Astrocyte (in vitro differentiated cells and primary cell): ENCODE measurements around the gene PDP2. TPM values are rescaled to one million over a fixed set of nuclear protein-coding genes. Genes with fewer than 3 reads are reported as not detected.
A peak's percentile ranks its signal among the peaks of the same experiment; 100 is the strongest.

Experiments used
- DNase-seq: peaks from one replicate; pipeline ENCODE4 v3.0.0-alpha.2; 2010; ENCODE audit warnings: low read depth
- FAIRE-seq: peaks from 2 replicates; lab custom pipeline; 2011; peaks lifted over from hg19 to GRCh38; lab: Jason Lieb, UNC
- H2AFZ ChIP-seq: 2 replicates; pipeline ENCODE4 v1.6.0; 2012; ENCODE audit warnings: low read depth, low read length, inconsistent platforms
- H3K27ac ChIP-seq: 2 replicates; pipeline ENCODE4 v1.5.1; 2011; ENCODE audit warnings: low read depth, low read length, inconsistent platforms
- H3K27me3 ChIP-seq: 2 replicates; pipeline ENCODE4 v1.6.0; 2011; ENCODE audit warnings: low read length, inconsistent platforms; ENCODE audit not compliant: insufficient read depth
- H3K36me3 ChIP-seq: 2 replicates; pipeline ENCODE4 v1.5.1; 2011; ENCODE audit warnings: low read length, inconsistent platforms; ENCODE audit not compliant: insufficient read depth
- H3K4me1 ChIP-seq: 2 replicates; pipeline ENCODE4 v1.5.1; 2011; ENCODE audit warnings: low read length, inconsistent platforms; ENCODE audit not compliant: insufficient read depth
- H3K4me2 ChIP-seq: 2 replicates; pipeline ENCODE4 v1.6.0; 2012; ENCODE audit warnings: low read length, inconsistent platforms
- H3K4me3 ChIP-seq: 2 replicates; pipeline ENCODE4 v1.5.1; 2011; ENCODE audit warnings: low read depth, mild to moderate bottlenecking, low read length, inconsistent platforms; ENCODE audit not compliant: insufficient read depth
- H3K79me2 ChIP-seq: 2 replicates; pipeline ENCODE4 v1.6.0; 2012; ENCODE audit warnings: mild to moderate bottlenecking, low read length, inconsistent platforms; ENCODE audit not compliant: insufficient read depth
- H3K9ac ChIP-seq: 2 replicates; pipeline ENCODE4 v1.6.0; 2012; ENCODE audit warnings: mild to moderate bottlenecking, low read length, inconsistent platforms
- H3K9me3 ChIP-seq: 2 replicates; pipeline ENCODE4 v1.5.1; 2012; ENCODE audit warnings: low read depth, mild to moderate bottlenecking, low read length, inconsistent platforms; ENCODE audit not compliant: insufficient read depth
- H4K20me1 ChIP-seq: 2 replicates; pipeline ENCODE4 v1.6.0; 2012; ENCODE audit warnings: low read length, inconsistent platforms; ENCODE audit not compliant: insufficient read depth
- H3K27ac Mint-ChIP-seq: one replicate; pipeline ENCODE4 v1.8.0; 2021; ENCODE audit warnings: mild to moderate bottlenecking, mixed read lengths; ENCODE audit not compliant: unreplicated experiment
- H3K27me3 Mint-ChIP-seq: one replicate; pipeline ENCODE4 v1.8.0; 2021; ENCODE audit warnings: low read depth, mixed read lengths; ENCODE audit not compliant: unreplicated experiment
- H3K36me3 Mint-ChIP-seq: one replicate; pipeline ENCODE4 v1.8.0; 2021; ENCODE audit warnings: low read depth, mixed read lengths; ENCODE audit not compliant: unreplicated experiment
- H3K4me1 Mint-ChIP-seq: one replicate; pipeline ENCODE4 v1.8.0; 2021; ENCODE audit warnings: low read depth, mixed read lengths; ENCODE audit not compliant: unreplicated experiment
- H3K4me3 Mint-ChIP-seq: one replicate; pipeline ENCODE4 v1.8.0; 2021; ENCODE audit warnings: mild to moderate bottlenecking, moderate library complexity, mixed read lengths; ENCODE audit not compliant: unreplicated experiment
- H3K9me3 Mint-ChIP-seq: one replicate; pipeline ENCODE4 v1.8.0; 2021; ENCODE audit warnings: mild to moderate bottlenecking, mixed read lengths; ENCODE audit not compliant: unreplicated experiment
- EZH2 ChIP-seq: IDR thresholded peaks from 2 replicates; pipeline ENCODE4 v1.6.1; 2012; ENCODE audit warnings: mild to moderate bottlenecking, low read length, inconsistent platforms; ENCODE audit not compliant: insufficient read depth
- total RNA-seq: library from RNA; stranded (reverse); gene quantifications from 2 replicates; pipeline ENCODE4 v1.2.1, GENCODE V29; 2021
- TF ChIP-seq, protein P1 (sequence below): IDR thresholded peaks from 2 replicates; pipeline ENCODE4 v1.5.1; 2011; ENCODE audit warnings: low read depth, mild to moderate bottlenecking, inconsistent platforms, low read length, moderate library complexity; ENCODE audit not compliant: insufficient read depth

Gene PDP2
- total RNA-seq, 1 donor from 2014 or later: 16.8 TPM

- peak within 1 kb of the TSS; percentile 99 for H3K4me2 ChIP-seq
- H4K20me1 ChIP-seq: peaks cover 81% of the 10 kb centered on the region
- Mint-ChIP-seq H3K9me3 (no peaks in the 10 kb centered on the region), H3K36me3 (peaks cover 22% of the 10 kb centered on the region), H3K4me1 (peaks cover 13% of the 10 kb centered on the region), H3K4me3 (peak within 1 kb of the TSS; percentile 95), H3K27ac (peak within 1 kb of the TSS; percentile 89), H3K27me3 (no peaks in the 10 kb centered on the region)
- peak within 1 kb of the TSS; percentile 98 for H2AFZ ChIP-seq
- H3K27ac ChIP-seq: peak within 1 kb of the TSS; percentile 88
- FAIRE-seq (no peak), DNase-seq (no peak)
- H3K27me3 ChIP-seq: no peaks in the 10 kb centered on the region
- peaks cover 19% of the 10 kb centered on the region for H3K4me1 ChIP-seq
- no peaks in the 10 kb centered on the region for H3K9me3 ChIP-seq
- peak within 1 kb of the TSS; percentile 95 for H3K9ac ChIP-seq
- peaks cover 52% of the 10 kb centered on the region for H3K79me2 ChIP-seq
- TF ChIP-seq, protein P1, sequence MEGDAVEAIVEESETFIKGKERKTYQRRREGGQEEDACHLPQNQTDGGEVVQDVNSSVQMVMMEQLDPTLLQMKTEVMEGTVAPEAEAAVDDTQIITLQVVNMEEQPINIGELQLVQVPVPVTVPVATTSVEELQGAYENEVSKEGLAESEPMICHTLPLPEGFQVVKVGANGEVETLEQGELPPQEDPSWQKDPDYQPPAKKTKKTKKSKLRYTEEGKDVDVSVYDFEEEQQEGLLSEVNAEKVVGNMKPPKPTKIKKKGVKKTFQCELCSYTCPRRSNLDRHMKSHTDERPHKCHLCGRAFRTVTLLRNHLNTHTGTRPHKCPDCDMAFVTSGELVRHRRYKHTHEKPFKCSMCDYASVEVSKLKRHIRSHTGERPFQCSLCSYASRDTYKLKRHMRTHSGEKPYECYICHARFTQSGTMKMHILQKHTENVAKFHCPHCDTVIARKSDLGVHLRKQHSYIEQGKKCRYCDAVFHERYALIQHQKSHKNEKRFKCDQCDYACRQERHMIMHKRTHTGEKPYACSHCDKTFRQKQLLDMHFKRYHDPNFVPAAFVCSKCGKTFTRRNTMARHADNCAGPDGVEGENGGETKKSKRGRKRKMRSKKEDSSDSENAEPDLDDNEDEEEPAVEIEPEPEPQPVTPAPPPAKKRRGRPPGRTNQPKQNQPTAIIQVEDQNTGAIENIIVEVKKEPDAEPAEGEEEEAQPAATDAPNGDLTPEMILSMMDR: no peak
- no peak for TF ChIP-seq EZH2
- peaks cover 3% of the 10 kb centered on the region for H3K36me3 ChIP-seq
- peak within 1 kb of the TSS; percentile 86 for H3K4me3 ChIP-seq
Observed at GRCh38 chr16:66935314-66936011, 55.1 kb downstream of the PDP2 start, which contains the start of gene CES2. TSS of gene CES2 (plus strand) at chr16:66935516. CDS start at chr16:66935636, 120 bp downstream.

DNA sequence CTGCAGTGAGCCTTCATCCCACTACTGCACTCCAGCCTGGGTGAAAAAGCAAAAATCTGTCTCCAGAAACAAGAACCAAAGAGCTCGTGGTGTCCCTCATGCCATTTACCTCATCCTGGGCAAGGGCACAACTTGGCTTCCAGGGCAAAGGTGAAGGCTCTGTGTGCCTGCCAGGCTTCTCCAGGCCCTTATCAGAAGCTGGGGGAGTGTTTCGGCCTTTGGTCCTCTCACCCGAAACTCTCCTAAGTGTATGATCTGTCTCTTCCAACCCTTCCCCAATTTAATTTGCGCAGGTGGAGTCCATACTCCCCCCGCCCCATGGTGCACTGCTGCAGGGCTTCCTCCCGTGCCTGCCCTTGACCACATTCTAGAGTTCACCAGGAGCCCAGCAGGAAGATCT lies 56.1 kb downstream of the PDP2 start:
- Histone ChIP-seq H3K9ac (peak overlapping the region; percentile 95), H3K27me3 (no peaks in the 10 kb centered on the region), H3K27ac (no peak overlapping the region), H2AFZ (no peak overlapping the region), H3K79me2 (peaks cover 52% of the 10 kb centered on the region), H3K4me2 (peak overlapping the region; percentile 99), H3K4me3 (no peak overlapping the region), H4K20me1 (peaks cover 87% of the 10 kb centered on the region), H3K4me1 (peaks cover 19% of the 10 kb centered on the region), H3K9me3 (no peaks in the 10 kb centered on the region), H3K36me3 (peaks cover 5% of the 10 kb centered on the region)
- no peak overlapping the region for H3K27ac Mint-ChIP-seq
- H3K4me3 Mint-ChIP-seq: peak overlapping the region; percentile 34
- H3K27me3 Mint-ChIP-seq: no peaks in the 10 kb centered on the region
- TF ChIP-seq, protein P1: no peak
- no peak for TF ChIP-seq EZH2
- H3K9me3 Mint-ChIP-seq: no peaks in the 10 kb centered on the region
- DNase-seq: no peak
- H3K36me3 Mint-ChIP-seq: peaks cover 29% of the 10 kb centered on the region
- peaks cover 13% of the 10 kb centered on the region for H3K4me1 Mint-ChIP-seq
- no peak for FAIRE-seq
